ENCODE measurements around the gene CNKSR3.
"Not testable (repeated sequence)": the region's sequence is repeated elsewhere in the genome, so short reads cannot be mapped to it uniquely, and the experiment has no call there.

CNKSR3 gene

DNA sequence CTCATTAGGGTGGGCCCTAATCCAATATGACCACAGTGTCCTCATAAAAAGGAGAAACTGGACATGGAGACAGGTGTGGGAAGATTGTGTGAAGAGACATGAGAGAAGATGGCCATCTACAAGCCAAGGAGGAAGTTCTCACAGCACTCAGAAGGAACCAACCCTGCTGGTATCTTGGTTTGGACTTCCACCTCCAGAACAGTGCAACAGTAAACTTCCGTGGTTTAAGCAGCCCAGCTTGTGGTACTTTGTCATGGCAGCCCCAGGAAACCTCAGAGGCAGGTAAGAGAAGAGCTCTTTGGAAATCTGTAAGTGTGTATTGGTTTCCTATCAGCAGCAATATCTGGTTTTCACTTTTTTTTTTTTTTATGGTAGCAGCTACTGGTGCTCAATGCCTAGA is 16.5 kb upstream of the CNKSR3 start:
- FAIRE-seq: no peak

- FAIRE-seq: no peak
Measured at GRCh38 chr6:154522576-154522975, 12.1 kb upstream of the CNKSR3 start.

DNA sequence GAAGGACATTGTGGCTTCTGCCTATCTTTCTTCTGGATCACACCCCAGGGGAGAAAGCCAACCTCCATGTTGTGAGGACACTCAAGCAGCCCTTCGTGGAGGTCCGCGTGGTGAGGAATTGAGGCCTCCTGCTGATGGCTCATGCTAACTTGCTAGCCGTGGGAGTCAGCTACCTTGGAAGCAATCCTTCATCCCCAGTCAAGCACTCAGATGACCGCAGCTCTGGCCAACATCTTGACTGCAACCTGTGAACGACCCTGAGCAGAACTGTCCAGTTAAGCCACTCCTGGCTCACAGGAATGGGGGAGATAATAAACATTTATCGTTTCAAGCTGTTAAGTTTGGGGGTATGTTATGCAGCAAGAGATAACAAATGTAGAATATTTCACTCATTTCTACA is 10.9 kb upstream of the CNKSR3 start:
- no peak for FAIRE-seq

DNA sequence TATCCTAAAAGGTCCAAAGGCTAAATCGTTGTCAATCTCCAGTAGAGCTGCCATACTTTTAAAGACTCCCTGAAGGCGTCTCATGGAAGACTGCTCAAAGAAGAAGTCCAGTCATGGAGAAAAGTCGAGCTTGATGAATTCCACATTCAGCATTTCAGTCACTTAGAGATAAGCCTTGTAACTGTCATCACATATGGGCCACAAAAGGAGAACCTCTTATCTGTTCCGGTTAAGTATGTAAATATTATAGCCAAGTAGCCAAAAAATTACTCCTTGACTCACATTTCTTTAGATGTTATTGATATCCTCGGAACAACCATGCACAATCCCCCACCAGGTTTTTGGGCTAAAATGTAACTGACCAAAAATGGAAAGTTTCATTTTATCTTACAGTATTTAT is 9.8 kb upstream of the CNKSR3 start:
- FAIRE-seq: no peak

- FAIRE-seq: no peak
Measured at GRCh38 chr6:154518396-154518795, 7.9 kb upstream of the CNKSR3 start.

- no peak for FAIRE-seq
Measured at GRCh38 chr6:154516276-154516675, 5.8 kb upstream of the CNKSR3 start.

DNA sequence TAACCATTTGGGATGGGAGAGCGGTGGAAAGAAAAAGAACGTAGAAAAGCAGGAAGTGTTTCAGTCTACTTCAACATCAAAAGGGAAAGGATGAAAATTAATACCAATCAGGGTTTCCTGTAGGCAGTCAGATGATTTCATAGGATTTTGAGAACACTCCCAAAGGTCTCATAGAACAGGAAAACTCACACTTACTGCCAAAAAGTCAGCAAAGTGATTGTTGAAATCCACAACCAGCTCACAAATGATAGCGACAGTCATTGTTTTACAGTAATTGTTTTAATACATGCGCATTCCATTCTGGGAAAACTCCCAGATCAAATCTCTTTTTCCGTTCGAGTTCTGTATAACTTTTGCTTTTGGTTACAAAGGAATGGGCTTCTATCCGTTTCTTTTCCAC is 5.3 kb upstream of the CNKSR3 start:
- FAIRE-seq: no peak

GRCh38 chr6:154515076-154515475 is 4.6 kb upstream of the CNKSR3 start:
- not testable (repeated sequence) for FAIRE-seq

- FAIRE-seq: no peak
Measured at GRCh38 chr6:154514481-154514880, 4.0 kb upstream of the CNKSR3 start.

GRCh38 chr6:154513601-154514320 is 3.3 kb upstream of the CNKSR3 start:
- no peak for FAIRE-seq

DNA sequence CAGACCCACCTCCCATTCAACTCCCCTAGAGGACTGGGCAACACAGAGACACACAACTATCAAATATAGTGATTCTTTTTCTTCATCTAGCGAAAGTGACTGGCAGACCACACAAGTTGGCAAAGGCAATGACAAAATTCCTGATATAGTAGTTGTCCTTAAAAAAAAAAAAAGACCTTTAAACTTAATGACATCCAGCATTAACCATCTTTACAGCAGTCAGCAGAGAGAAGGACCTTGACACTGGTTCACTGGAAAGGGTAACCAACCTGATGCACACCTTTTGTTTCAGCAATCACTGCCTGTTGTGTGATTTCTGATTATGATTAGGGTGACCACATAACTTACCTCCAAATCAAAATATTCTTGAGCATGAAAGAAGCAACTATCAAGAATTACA is 1.7 kb upstream of the CNKSR3 start:
- no peak for FAIRE-seq

GRCh38 chr6:154511791-154512190 is 1.3 kb upstream of the CNKSR3 start:
- FAIRE-seq: no peak

DNA sequence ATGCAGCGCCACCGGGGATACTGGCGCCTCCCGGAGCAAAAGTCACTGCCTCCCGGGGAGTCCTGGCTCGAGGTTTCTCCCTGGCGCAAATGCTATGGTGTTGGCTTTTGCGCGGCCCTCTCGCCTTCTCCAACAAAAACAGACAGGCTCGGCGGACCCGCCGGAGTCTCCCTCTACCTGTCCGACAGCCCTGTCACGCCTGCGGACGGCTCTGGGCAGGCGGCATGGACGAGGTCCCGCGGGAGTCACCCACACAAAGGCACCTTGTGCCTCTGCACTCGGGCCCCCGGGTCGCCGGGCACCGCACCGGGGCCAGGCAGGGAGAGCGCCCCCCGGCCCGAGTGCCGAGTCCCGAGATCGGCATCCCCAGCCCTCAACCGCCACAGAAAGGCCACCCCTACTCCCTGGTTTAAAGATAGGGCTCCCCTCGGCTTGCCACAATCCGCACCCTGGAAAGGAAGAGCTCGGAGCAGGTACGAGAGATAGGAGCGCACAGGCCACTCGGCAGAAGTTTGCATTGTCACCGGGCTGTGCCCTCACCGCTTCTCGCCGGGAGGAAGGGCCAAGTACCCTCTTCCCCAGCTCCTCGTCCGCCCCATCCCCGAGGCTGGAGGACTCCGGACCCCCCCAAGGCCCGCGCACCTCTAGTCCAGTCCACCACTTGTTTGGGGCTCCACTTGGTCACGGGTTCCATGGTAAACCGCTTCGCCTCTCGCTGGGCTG is 903 bp downstream of the CNKSR3 start:
- FAIRE-seq: no peak

DNA sequence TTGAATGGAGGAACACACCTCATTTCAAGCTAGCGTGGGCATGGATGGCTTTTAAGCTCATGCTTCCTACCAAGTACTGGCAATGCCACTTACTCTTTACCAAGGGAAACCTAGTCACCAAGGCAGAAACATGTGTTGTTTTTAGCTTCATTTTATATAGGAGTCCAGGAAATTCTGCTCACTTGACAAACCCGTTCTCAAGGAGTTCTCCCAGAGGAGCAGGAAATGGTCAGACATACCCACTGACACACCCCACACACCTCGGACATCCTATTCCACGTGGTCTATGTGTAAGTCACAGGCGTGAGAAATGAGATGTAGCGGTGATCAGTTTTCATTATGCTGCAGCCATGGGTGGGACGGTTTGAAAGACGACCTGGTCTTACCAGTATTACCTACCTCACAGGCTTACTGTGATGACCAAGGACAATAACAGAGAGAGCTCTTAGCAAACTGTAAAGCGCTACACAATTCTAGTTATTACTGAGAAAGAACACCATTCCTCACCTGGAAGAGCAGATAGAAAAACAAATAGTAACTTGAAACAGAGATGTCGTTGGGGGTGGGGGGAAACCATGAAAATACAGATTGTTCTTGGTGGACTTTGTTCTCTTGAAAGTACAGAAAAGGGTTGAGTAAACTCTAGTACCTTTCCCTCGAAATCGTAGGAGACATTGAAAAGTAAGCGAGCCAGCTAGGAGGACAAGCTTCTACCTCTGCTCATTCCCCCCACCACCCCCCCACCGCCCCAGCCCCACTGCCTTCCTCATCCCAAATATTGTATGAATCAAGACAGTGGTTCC is 1.7 kb downstream of the CNKSR3 start:
- no peak for FAIRE-seq

- FAIRE-seq: no peak
Measured at GRCh38 chr6:154506991-154507898, 3.2 kb downstream of the CNKSR3 start.

DNA sequence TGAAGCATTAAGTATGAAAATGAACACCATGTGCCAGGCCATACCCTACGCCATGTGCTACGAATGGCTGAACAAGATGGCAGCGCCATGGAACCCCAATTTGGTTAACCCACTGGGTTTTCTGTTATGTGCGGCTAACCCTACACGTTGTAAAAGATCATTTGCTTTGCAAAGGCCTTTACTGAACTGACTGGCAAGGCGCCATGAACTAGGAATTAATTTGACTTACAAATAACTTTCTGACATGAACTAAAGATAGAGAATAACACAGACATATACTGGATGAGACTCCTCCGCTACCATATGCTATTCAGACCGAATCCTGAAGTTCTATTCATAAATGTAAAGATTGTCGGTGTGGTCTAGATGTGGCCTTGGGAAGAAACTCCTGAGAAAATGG is 3.9 kb downstream of the CNKSR3 start:
- FAIRE-seq: no peak

DNA sequence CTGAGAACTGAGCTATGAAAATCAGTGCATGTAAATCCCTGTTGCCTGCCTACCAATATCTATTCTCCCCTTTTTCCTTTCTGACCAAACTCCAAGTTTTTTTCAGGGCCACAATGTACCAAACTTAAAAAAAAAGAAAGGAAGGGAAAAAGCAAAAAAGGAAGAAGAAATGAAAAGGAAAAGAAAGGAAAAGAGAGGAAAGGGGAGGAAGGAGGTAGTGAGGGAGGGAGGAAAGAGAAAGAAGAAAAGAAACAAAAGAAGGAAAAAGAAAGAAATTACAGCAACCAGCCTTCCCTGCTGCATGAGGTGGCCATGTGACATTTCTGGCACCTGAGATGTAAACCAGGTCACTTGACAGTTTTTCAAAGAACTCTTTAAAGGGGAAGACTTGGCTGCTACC is 4.4 kb downstream of the CNKSR3 start:
- FAIRE-seq: no peak

GRCh38 chr6:154504865-154505449 is 5.5 kb downstream of the CNKSR3 start:
- no peak for FAIRE-seq

DNA sequence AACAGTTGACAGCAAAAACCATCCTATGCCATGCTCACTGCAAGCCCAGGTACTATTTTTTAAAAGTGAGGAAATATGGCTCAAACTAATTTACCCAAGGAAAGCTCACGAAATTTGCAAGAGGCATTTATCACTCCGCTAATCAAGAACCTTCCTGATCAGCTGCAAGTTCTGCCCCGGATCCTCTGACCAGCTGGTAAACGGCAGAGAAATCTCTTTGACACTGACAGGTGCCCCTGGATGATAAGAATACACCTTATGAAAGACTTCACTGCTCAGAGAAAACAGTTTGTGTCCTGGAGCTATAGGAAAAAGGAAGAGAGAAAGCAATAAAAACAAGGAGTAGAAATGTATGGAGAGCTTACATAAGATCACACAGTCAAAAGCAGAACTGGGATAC is 6.4 kb downstream of the CNKSR3 start:
- no peak for FAIRE-seq

GRCh38 chr6:154503658-154504057 is 6.8 kb downstream of the CNKSR3 start:
- FAIRE-seq: no peak

DNA sequence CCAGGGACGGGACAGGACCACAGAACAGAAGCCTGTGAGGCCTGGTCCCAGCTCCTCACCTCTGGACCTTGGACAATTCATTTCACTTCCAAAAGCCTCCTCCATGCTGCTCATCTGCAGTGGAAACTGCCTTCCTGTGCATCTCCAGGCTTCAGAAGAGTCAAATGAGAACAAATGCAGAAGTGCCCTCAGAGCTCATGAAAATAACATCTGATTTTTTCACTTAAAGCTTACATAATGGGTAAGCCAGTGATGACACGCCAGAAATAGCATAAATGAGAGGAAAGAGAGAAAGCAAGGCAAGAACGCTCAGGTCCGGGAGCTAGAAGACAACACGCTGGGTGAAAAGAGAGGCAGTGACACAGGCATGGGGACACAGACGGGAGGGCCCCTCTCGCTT is 7.9 kb downstream of the CNKSR3 start:
- FAIRE-seq: no peak

GRCh38 chr6:154501578-154501868 is 9.0 kb downstream of the CNKSR3 start:
- FAIRE-seq: no peak
